ENCODE measurements around the gene RECK.
A peak's percentile ranks its signal among the peaks of the same experiment; 100 is the strongest.

RECK gene

GRCh38 chr9:36109071-36109470, 72.4 kb downstream of the RECK start:
- DNase-seq (ENCODE audit: low read depth): no peak
- no peak overlapping the region for H3K4me3 ChIP-seq (ENCODE audit: low read depth, low read length)
- TF ChIP-seq CTCF (IDR thresholded peaks at IDR 0.05; ENCODE audit: insufficient read depth, low read depth, low read length, missing control alignments): no peak

- no peak overlapping the region for H3K4me3 ChIP-seq (ENCODE audit: low read depth, low read length)
- DNase-seq (ENCODE audit: low read depth): no peak
- TF ChIP-seq CTCF (IDR thresholded peaks at IDR 0.05; ENCODE audit: insufficient read depth, low read depth, low read length, missing control alignments): peak; percentile 9
Observed at GRCh38 chr9:36110434-36110833, 73.7 kb downstream of the RECK start.

- DNase-seq (ENCODE audit: low read depth): no peak
- no peak for TF ChIP-seq CTCF (IDR thresholded peaks at IDR 0.05; ENCODE audit: insufficient read depth, low read depth, low read length, missing control alignments)
- no peak overlapping the region for H3K4me3 ChIP-seq (ENCODE audit: low read depth, low read length)
Observed at GRCh38 chr9:36112516-36112915, 75.8 kb downstream of the RECK start.

DNA sequence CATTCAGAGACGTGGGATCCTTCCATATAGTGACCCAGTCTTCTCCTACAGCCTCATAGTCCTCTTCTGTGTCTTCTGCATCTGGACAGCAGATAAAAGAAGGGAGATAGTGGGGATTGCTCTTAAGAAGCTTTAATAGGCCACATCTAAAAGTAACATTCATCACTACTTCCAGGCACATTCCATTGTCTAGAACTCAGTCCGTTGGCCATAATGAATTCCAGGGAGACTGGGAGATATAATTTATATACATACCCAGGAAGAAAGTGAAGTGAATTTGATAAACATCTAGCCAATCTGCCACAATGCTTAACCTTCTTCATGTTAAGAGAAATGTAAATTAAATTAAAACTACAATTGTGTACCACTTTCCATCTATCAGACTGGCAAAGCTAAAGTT, 77.3 kb downstream of the RECK start:
- DNase-seq (ENCODE audit: low read depth): no peak
- TF ChIP-seq CTCF (IDR thresholded peaks at IDR 0.05; ENCODE audit: insufficient read depth, low read depth, low read length, missing control alignments): no peak
- H3K4me3 ChIP-seq (ENCODE audit: low read depth, low read length): no peak overlapping the region

- H3K4me3 ChIP-seq (ENCODE audit: low read depth, low read length): no peak overlapping the region
- TF ChIP-seq CTCF (IDR thresholded peaks at IDR 0.05; ENCODE audit: insufficient read depth, low read depth, low read length, missing control alignments): no peak
- no peak for DNase-seq (ENCODE audit: low read depth)
Observed at GRCh38 chr9:36116593-36116992, 79.9 kb downstream of the RECK start.

DNA sequence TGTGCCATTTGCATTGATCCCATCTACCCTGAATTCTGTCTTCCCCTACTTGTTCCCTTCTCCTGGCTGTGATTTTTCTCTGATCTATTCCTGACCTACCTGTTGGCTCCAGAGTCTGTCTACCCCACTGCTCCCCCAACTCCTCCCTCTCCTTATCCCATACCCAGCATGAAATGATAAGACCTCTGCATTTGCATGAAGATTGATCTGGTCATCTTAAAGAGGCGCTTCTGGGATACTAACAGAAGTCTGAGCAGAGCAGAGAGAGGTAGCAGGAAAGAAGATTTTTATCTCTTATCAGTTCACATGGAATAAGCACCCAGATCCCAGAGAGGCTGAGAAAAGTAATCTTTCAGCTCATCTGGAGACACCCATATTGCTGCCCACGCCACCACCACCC, 81.5 kb downstream of the RECK start:
- no peak for TF ChIP-seq CTCF (IDR thresholded peaks at IDR 0.05; ENCODE audit: insufficient read depth, low read depth, low read length, missing control alignments)
- no peak for DNase-seq (ENCODE audit: low read depth)
- no peak overlapping the region for H3K4me3 ChIP-seq (ENCODE audit: low read depth, low read length)

DNA sequence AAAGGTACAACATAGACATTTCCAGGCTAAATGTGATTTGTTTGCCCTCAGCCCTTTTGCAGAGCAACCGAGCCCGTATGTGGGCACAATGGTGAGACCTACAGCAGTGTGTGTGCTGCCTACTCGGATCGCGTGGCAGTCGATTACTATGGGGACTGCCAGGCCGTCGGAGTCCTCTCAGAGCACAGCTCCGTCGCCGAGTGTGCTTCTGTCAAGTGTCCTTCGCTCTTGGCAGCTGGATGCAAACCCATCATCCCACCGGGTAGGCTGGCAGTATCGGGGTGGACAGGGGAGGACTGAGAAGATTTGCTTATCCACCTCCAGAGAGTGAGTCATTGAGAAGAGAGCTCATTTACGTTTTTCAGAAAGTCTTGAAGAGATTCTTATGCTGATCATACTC, 82.0 kb downstream of the RECK start:
- no peak for TF ChIP-seq CTCF (IDR thresholded peaks at IDR 0.05; ENCODE audit: insufficient read depth, low read depth, low read length, missing control alignments)
- no peak for DNase-seq (ENCODE audit: low read depth)
- H3K4me3 ChIP-seq (ENCODE audit: low read depth, low read length): no peak overlapping the region
